Measurements from ENCODE around the gene TPRG1L.
A peak's percentile ranks its signal among the peaks of the same experiment; 100 is the strongest.

The TPRG1L gene

DNA sequence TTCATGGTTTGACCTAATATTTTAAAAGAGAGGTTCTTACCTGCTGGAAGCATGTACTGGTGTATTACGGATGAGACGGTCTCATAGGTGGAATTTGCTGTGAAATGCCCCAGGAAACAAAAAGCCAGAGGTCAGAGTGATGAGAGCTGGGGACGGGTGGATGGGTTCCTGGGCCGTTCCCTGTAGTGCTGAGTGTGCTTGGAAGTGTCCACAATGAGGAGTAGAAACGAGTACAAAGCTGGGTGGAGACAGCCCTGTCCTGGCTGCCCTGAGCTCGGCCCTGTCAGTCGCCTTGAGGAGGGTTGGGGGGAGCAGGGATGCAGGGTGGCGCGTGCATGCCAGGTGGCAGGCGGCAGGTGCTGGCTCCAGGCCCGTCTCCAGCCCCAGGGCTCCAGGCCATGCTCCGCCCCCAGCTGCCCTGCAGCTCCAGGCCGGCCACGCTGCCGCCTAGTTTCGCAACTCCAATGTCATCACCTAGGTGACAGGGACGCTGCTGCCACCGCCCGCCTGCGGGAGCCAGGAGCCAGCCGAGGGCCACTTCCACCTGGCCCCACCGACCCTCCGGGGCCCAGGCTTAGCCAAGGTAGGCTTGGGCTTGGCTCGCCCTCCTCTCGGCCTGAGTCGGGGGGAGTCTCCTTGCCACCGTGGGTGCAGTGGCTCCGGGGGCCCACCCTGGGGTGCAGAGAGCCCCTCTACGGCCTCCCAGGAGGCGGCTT, 43.9 kb downstream of the TPRG1L start (continued):
- TF ChIP-seq TRIM28 (IDR thresholded peaks at IDR 0.05; ENCODE audit: borderline replicate concordance, low read length): 0 out of 2 replicates have a peak, but pooled peaks have one; percentile 11

DNA sequence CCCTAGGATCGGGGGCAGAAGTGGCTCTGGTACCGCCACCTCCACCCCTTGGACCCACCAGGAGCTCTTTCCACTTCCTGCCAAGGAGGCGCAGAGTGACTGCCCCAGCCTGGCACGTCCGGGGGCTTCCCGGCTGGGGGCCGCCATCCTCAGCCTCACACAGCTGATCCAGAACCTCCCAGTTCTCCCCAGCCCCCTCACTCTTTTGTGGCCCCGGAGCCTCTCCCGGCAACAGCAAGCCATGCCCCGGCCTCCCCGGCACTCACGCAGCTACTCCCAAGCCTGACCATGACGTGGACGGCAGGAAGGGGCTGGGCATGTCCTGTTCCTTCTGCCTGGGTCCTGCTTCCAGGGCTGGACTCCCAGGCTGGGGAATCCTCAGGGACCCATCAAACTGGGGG, 44.6 kb downstream of the TPRG1L start:
- peaks cover 2% of the 10 kb centered on the region; the same call in 1 of the 2 replicates for H3K4me1 ChIP-seq (ENCODE audit: control insufficient read depth, insufficient read depth, low read length)
- no peaks in the 10 kb centered on the region for H3K9me3 ChIP-seq (ENCODE audit: control insufficient read depth, insufficient read depth, low read depth, low read length)
- ChIA-PET CTCF (no interaction called here), POLR2A (no interaction called here)
- H3K27ac ChIP-seq (ENCODE audit: extremely low read depth, low read depth, low read length): no peak overlapping the region
- no peaks in the 10 kb centered on the region for H3K36me3 ChIP-seq (ENCODE audit: control insufficient read depth in 2 of 2, insufficient read depth in 1 of 2, low read length in 2 of 2)
- no peak overlapping the region for H3K4me3 ChIP-seq (ENCODE audit: low read depth, low read length)
- TF ChIP-seq ZFP37 (tag by site-specific recombination; IDR thresholded peaks at IDR 0.05) (no peak), ZNF785 (tag by site-specific recombination; IDR thresholded peaks at IDR 0.05) (no peak)
- TF ChIP-seq, protein P1, sequence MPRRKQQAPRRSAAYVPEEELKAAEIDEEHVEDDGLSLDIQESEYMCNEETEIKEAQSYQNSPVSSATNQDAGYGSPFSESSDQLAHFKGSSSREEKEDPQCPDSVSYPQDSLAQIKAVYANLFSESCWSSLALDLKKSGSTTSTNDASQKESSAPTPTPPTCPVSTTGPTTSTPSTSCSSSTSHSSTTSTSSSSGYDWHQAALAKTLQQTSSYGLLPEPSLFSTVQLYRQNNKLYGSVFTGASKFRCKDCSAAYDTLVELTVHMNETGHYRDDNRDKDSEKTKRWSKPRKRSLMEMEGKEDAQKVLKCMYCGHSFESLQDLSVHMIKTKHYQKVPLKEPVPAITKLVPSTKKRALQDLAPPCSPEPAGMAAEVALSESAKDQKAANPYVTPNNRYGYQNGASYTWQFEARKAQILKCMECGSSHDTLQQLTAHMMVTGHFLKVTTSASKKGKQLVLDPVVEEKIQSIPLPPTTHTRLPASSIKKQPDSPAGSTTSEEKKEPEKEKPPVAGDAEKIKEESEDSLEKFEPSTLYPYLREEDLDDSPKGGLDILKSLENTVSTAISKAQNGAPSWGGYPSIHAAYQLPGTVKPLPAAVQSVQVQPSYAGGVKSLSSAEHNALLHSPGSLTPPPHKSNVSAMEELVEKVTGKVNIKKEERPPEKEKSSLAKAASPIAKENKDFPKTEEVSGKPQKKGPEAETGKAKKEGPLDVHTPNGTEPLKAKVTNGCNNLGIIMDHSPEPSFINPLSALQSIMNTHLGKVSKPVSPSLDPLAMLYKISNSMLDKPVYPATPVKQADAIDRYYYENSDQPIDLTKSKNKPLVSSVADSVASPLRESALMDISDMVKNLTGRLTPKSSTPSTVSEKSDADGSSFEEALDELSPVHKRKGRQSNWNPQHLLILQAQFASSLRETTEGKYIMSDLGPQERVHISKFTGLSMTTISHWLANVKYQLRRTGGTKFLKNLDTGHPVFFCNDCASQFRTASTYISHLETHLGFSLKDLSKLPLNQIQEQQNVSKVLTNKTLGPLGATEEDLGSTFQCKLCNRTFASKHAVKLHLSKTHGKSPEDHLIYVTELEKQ (tag by site-specific recombination; IDR thresholded peaks at IDR 0.05; ENCODE audit: borderline replicate concordance): no peak

DNA sequence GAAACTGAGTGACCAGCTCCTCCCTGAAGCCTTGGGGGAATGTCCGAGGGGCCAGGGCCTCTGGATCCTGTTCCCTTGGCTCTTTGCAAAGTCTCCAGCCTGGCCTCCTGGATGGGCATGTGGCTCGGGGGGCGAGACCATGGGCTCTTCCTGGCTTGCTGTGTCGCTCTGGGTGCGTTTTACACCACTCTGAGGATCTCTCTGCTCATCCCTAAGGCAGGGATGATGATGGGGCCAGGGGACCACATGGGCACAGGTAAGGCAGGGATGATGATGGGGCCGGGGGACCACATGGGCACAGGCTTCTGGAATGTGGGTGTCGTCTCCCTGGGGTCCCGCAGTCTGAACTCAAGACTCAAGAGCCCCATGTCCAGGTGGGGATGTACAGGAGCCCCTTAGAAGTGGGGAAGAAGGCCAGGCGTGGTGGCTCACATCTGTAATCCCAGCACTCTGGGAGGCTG, 45.2 kb downstream of the TPRG1L start:
- Histone ChIP-seq H3K36me3 (ENCODE audit: control insufficient read depth in 2 of 2, insufficient read depth in 1 of 2, low read length in 2 of 2) (no peaks in the 10 kb centered on the region), H3K4me1 (ENCODE audit: control insufficient read depth, insufficient read depth, low read length) (peaks cover 2% of the 10 kb centered on the region; the same call in 1 of the 2 replicates), H3K4me3 (ENCODE audit: low read depth, low read length) (no peak overlapping the region), H3K9me3 (ENCODE audit: control insufficient read depth, insufficient read depth, low read depth, low read length) (no peaks in the 10 kb centered on the region), H3K27ac (ENCODE audit: extremely low read depth, low read depth, low read length) (no peak overlapping the region)
- TF ChIP-seq GLI2 (tag by site-specific recombination; IDR thresholded peaks at IDR 0.05; ENCODE audit: borderline replicate concordance, low read depth) (no peak), KLF7 (tag by site-specific recombination; IDR thresholded peaks at IDR 0.05; ENCODE audit: borderline replicate concordance) (no peak), ZNF777 (tag by site-specific recombination; IDR thresholded peaks at IDR 0.05; ENCODE audit: borderline replicate concordance) (no peak), ZNF426 (tag by site-specific recombination; IDR thresholded peaks at IDR 0.05) (no peak), ZNF138 (tag by site-specific recombination; IDR thresholded peaks at IDR 0.05; ENCODE audit: borderline replicate concordance) (no peak), ZNF324 (tag by site-specific recombination; IDR thresholded peaks at IDR 0.05) (no peak), ZNF670 (tag by site-specific recombination; IDR thresholded peaks at IDR 0.05; ENCODE audit: low read depth) (no peak), ZNF560 (tag by site-specific recombination; IDR thresholded peaks at IDR 0.05; ENCODE audit: borderline replicate concordance) (no peak)
- TF ChIP-seq, protein P2, sequence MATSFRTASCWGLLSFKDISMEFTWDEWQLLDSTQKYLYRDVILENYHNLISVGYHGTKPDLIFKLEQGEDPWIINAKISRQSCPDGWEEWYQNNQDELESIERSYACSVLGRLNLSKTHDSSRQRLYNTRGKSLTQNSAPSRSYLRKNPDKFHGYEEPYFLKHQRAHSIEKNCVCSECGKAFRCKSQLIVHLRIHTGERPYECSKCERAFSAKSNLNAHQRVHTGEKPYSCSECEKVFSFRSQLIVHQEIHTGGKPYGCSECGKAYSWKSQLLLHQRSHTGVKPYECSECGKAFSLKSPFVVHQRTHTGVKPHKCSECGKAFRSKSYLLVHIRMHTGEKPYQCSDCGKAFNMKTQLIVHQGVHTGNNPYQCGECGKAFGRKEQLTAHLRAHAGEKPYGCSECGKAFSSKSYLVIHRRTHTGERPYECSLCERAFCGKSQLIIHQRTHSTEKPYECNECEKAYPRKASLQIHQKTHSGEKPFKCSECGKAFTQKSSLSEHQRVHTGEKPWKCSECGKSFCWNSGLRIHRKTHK (tag by site-specific recombination; IDR thresholded peaks at IDR 0.05): no peak
- TF ChIP-seq, protein P3, sequence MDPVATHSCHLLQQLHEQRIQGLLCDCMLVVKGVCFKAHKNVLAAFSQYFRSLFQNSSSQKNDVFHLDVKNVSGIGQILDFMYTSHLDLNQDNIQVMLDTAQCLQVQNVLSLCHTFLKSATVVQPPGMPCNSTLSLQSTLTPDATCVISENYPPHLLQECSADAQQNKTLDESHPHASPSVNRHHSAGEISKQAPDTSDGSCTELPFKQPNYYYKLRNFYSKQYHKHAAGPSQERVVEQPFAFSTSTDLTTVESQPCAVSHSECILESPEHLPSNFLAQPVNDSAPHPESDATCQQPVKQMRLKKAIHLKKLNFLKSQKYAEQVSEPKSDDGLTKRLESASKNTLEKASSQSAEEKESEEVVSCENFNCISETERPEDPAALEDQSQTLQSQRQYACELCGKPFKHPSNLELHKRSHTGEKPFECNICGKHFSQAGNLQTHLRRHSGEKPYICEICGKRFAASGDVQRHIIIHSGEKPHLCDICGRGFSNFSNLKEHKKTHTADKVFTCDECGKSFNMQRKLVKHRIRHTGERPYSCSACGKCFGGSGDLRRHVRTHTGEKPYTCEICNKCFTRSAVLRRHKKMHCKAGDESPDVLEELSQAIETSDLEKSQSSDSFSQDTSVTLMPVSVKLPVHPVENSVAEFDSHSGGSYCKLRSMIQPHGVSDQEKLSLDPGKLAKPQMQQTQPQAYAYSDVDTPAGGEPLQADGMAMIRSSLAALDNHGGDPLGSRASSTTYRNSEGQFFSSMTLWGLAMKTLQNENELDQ (tag by site-specific recombination; IDR thresholded peaks at IDR 0.05; ENCODE audit: low read depth): no peak
- TF ChIP-seq, protein P4, sequence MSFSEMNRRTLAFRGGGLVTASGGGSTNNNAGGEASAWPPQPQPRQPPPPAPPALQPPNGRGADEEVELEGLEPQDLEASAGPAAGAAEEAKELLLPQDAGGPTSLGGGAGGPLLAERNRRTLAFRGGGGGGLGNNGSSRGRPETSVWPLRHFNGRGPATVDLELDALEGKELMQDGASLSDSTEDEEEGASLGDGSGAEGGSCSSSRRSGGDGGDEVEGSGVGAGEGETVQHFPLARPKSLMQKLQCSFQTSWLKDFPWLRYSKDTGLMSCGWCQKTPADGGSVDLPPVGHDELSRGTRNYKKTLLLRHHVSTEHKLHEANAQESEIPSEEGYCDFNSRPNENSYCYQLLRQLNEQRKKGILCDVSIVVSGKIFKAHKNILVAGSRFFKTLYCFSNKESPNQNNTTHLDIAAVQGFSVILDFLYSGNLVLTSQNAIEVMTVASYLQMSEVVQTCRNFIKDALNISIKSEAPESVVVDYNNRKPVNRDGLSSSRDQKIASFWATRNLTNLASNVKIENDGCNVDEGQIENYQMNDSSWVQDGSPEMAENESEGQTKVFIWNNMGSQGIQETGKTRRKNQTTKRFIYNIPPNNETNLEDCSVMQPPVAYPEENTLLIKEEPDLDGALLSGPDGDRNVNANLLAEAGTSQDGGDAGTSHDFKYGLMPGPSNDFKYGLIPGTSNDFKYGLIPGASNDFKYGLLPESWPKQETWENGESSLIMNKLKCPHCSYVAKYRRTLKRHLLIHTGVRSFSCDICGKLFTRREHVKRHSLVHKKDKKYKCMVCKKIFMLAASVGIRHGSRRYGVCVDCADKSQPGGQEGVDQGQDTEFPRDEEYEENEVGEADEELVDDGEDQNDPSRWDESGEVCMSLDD (tag by site-specific recombination; IDR thresholded peaks at IDR 0.05): no peak
- ChIA-PET CTCF (no interaction called here), POLR2A (no interaction called here)
